Skin of body (tissue), 2 donors: ENCODE data around the gene ZFX. TPM values are rescaled to one million over a fixed set of nuclear protein-coding genes. Genes with fewer than 3 reads are reported as not detected.
"Not testable (repeated sequence)": the region's sequence is repeated elsewhere in the genome, so short reads cannot be mapped to it uniquely, and the experiment has no call there.

Experiments
- DNase-seq: peaks from one replicate; lab custom pipeline; 2025; lab: John Stamatoyannopoulos, UW
- total RNA-seq: library from RNA; depleted of rRNA; stranded (reverse); fragments of >200 nt; gene quantifications from one replicate; pipeline ENCODE4 v1.2.3, GENCODE V29; 2014

The ZFX gene
- total RNA-seq, 1 donor from 2014 or later: 57.1 TPM

DNA sequence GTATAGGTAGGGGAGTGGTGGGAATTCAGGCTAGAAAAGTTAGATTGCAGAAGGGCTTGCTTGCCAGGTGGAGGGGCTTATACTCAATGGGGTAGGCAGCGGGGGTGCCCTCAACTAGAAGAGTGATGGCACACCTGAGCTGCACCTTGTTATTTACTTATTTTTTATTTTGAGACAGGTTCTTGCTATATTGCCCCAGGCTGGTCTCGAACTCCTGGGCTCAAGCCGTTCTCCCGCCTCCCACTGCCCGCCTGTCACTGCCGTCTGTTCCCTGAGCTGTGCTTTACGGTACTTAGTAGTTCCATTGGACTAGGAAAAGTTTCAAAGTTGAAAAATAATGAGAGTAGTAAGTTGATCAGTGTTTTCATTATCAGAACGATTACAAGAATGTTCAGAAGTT is 2.0 kb downstream of the ZFX start:
- DNase-seq: no peak

DNA sequence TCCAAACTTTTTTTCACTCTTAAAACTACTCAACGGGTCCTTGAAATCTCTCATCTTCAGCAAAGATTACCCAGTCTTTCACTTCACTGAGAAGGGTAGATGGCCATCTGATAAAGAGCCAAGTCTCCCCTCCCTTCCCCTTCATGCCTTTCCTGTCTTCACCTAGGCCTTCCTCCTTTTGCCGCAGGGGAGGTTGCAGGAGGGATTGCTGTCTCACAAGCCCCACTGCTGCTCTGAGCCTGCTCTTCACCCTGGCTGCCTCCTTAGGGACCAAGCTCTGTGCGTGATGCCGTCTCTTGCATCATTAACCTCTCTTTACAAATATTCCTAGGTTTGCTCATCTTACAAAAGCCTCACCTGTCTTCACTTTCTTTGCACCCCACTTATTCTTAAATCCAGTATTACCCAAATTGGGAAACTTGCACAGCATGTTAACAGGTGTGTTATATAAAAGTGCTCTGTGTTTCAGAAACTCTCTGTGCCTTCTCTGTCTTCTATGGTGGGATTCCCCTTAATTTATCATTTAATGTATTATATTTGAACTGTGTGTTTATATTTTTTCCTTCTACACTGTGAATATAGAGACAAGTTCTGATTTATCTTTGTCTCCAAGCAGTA is 3.8 kb downstream of the ZFX start:
- no peak for DNase-seq

- no peak for DNase-seq
These were observed 4.3 kb downstream of the ZFX start for GRCh38 chrX:24153796-24154189.

- no peak for DNase-seq
These were observed 5.0 kb downstream of the ZFX start for GRCh38 chrX:24154490-24155034.

GRCh38 chrX:24155747-24156146 is 6.2 kb downstream of the ZFX start:
- DNase-seq: not testable (repeated sequence)

DNA sequence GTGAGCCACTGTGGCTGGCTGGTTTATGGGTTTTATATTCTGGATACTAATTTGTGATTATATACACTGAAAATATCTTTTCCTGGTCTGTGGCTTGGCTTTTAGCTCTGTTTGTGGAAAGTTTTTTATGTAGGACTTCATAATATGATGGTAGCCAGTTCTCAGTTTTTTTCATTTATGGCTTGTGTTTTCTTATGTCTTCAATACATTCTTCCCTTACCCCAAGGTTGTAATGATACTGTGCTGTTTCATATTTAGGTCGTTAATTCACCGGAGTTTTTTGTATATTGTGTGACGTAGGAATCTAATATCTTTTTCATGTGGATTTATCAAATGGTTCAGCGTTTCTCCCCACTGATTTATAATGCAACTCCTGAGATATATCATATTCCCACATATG is 6.6 kb downstream of the ZFX start:
- no peak for DNase-seq

DNA sequence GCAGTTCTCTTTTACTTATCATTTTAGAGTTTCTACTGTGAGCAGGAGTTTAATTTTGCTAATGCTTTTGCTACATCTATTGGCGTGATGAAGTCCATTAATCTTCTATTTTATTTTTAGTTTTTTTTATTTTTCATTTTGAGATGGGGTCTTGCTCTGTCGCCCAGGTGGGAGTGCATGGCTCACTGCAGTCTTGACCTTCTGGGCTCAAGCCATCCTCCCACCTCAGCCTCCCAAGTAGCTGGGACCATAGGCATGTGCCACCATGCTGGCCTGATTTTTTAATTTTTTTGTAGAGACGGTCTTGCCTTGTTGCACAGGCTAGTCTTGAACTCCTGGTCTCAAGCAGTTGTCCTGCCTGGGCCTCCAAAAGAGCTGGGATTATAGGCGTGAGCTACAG is 9.4 kb downstream of the ZFX start:
- no peak for DNase-seq

DNA sequence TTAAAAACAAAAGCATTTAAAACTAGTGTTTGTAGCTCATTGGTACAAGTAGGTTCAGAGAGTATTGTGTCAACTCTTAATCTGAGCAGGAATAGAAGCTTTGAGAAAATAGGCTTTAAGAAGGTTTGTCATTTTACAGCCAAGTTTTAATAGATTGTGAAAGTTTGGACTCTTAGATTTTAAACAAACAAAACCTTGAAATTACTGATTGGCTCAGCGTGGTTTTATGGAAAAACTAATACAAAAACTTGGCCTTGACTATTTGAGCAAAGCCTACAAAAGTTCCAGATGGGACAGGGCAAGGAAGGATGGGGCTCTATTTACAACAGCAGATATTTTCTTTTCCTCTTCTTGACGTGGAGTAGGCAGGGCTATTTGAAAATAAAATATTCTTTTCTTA is 16.5 kb downstream of the ZFX start:
- no peak for DNase-seq

GRCh38 chrX:24167719-24168472 is 18.4 kb downstream of the ZFX start:
- no peak for DNase-seq

DNA sequence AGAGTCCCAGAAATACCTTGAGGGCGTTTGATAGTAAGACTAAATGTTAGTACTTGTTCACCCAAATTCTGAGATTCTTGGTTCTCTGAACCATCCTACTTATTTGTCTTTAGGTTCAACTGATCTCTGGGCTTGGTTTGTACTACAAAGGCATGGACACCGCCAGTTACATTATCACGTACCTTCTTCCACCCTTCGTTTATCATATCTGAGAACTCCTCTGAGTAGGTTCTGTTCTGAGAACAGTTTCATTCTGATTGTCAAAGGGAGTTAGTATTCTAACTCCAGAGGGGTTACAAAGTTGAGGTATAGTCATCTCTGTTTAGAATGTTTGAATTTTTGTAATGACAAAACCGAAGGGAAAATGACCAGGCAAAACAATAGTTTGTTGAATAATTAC is 19.3 kb downstream of the ZFX start:
- no peak for DNase-seq

DNA sequence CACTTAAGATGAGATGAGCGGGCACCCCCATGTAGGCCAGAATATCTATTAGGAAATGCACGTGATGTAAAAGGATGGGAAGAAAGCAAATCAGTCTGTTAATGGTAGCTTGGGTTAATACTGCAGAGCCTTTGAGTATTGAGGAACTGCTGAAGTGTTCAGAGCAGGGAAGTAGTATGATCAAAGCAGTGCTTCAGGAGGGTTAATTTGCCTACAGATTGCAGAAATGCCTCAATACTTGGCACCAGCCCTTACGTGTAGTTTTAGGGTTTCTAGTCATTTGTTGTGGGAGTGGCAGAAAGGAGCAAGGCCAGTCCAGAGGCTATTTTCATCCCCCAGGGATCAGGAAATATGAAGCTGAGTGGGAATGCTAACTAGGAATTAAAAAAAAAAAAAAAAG is 19.7 kb downstream of the ZFX start:
- no peak for DNase-seq

GRCh38 chrX:24173115-24173847 is 23.8 kb downstream of the ZFX start:
- DNase-seq: no peak

DNA sequence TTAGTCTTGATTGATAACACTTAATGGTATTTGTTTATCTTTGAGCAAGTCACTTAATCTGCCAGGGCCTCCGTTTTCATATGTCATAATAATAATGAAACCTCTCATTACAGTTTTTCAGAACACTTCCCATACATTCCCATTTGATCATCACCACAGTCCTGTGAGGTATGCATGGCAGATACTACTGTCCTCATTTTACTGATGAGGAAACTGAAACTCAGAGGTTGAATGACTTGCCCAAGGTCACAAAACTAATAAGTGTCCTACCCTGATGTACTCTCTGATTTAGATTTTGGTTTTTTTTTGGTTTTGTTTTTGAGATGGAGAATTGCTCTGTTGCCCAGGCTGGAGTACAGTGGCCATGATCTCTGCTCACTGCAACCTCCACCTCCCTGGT is 25.7 kb downstream of the ZFX start:
- no peak for DNase-seq

GRCh38 chrX:24178441-24178840 is 28.9 kb downstream of the ZFX start:
- no peak for DNase-seq

DNA sequence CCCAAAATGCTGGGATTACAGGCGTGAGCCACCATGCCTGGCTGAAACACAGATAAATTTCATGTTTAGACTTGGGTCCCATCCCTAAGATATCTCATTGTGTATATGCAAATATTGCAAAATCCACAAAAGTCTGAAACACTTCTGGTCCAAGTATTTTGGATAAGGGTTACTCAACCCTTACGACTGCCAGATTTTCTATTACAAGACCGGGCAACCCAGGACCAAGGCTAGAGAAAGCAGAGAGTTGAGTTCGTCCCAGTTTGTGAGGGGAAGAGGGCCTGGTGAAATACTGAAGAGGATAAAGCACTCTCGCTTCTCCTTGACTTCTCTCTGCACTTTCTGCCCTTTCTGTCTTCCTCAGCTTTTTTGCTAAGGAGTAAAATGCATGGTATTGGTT is 34.5 kb downstream of the ZFX start:
- no peak for DNase-seq

DNA sequence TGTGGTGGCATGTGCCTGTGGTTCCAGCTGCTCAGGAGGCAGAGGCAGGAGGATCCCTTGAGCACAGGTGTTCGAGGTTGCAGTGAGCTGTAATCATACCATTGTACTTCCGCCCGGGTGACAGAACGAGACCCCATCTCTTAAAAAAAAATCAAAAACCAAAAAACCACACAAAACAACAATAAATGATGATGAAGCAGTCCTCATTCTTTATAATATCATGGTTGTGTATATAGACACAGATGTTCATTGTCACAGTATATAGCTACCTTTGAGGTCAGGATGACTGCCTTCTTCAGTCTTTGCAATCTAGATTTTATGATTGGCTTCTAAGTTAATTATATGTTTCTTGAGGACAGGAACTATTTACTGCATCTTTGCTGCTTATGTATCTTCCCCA is 37.0 kb downstream of the ZFX start:
- no peak for DNase-seq

- DNase-seq: no peak
These were observed 37.5 kb downstream of the ZFX start for GRCh38 chrX:24186986-24187385.

GRCh38 chrX:24189490-24189889 is 40.0 kb downstream of the ZFX start:
- no peak for DNase-seq

DNA sequence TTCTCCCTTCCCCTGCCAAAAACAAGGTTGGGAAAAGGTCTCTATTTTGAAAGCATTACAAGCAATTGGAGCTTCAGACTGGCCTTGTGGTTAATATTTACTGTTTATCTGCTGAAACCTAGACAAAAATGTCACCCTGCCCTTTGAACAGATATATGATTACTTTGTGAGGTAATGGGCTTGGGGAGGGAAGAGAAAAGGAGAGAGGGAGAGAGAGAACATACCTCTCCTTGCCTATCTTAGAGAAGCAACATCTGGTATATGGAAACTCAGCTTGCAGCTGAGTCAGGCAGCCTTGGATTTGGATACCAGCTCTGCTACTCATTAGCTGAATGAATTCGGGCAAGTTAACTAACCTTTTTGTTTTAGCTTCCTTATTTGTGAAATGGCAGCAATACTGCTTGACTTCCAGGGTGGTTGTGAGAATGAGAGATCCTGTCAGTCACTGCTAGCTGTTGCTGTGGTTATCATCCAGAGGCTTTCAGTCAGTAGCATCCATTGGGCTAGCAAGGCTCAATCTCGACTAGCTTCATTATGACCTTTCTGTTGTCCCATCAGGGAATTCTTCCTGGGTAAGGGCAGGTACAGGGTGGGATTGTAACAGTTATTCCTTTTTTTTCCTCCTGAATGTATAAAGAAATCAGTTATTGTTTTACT is 41.1 kb downstream of the ZFX start:
- DNase-seq: no peak

- DNase-seq: no peak
These were observed 47.0 kb downstream of the ZFX start for GRCh38 chrX:24196509-24196908.

DNA sequence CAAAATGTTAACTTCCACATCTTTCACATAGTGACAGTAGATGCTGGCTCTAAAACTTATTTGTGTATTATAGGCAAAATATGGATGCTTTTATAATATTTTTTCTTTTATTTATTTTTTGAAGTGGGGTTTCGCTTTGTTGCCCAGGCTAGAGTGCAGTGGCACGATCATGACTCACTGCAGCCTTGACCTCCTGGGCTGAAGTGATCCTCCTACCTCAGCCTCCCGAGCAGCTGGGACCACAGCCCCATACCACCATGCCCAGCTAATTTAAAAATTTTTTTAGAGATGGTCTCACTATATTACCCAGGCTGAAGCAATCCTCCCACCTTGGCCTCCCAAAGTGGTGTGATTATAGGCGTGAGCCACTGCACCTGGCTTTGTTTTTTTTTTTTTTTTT is 48.6 kb downstream of the ZFX start:
- DNase-seq: no peak

- no peak for DNase-seq
These were observed 50.6 kb downstream of the ZFX start for GRCh38 chrX:24200133-24200532.
